NCI-H2029 (cell line): ENCODE data around the gene DUS3L.

Experiments used
- DNase-seq: peaks from one replicate; lab custom pipeline; 2025; lab: John Stamatoyannopoulos, UW

DUS3L gene

DNA sequence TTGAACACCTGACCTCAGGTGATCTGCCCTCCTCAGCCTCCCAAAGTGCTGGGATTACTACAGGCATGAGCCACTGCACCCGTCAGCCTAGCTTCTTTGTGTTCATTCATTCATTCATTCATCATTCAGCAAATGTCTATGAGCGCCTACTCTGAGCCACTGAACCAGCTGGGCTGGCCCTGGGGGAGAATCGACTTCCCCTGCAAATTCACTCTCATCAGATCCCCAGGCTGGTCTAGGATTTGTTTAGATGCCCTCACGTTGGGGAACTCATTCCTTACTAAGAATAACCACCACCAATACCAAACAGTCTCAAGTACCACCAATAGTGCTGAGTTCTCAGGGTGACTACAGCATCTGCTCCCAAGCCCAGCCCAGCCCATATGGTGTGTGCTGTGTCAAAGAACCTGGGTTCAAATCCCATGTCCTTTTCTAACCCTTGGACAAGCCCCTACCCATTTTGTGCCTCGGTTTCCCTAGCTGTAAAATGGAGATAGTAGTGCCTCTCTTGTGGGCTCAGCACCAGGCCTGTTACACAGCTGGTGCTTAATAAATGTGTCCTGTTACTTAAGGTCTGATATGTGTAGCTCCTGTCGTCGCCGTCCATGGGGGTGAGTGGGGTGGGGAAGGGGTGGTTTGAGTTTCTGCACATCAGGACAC, 30.7 kb upstream of the DUS3L start:
- DNase-seq = no peak

GRCh38 chr19:5820785-5821184, 29.8 kb upstream of the DUS3L start:
- no peak for DNase-seq

- DNase-seq = no peak
These were observed 27.6 kb upstream of the DUS3L start for GRCh38 chr19:5818594-5818993.

- no peak for DNase-seq
These were observed 26.3 kb upstream of the DUS3L start for GRCh38 chr19:5817218-5817617.

DNA sequence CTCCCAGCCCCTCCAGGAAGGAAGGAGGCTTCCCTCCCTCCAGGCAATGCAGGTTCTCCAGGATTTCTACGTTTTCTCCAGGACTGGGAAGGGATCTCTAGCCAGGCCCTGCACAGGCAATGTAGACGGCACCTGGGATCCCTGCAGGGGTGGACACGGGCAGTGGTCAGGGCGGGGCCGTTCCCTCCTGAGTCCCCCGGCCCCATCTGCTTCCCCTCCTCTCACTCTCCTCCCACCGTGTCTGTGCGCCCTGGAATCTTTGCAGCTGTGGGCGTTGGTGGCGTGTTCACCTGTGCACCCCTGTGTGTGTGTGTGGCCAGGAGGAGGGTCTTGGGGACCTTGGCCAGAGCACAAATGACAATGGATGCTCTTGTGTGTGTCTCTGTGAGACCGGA, 23.9 kb upstream of the DUS3L start:
- DNase-seq = no peak

GRCh38 chr19:5814123-5814851, 23.3 kb upstream of the DUS3L start:
- no peak for DNase-seq

DNA sequence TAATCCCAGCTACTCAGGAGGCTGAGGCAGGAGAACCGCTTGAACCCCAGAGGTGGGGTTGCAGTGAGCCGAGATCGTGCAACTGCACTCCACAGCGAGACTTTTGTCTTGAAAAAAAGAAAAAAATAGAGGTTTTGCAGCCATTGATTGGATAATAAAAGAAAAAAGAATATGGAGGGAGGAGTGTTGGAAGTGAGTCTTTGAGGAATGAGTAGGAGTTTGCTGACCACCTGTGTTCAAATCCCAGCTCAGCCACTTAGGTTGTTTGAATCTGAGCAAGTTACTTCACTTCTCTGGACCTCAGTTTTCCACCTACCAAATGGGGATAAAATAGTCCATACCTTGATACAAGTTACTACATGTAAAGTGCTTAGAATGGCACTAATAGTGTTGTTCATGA, 20.2 kb upstream of the DUS3L start:
- DNase-seq = no peak

- DNase-seq = no peak
These were observed 18.5 kb upstream of the DUS3L start for GRCh38 chr19:5809469-5809868.

DNA sequence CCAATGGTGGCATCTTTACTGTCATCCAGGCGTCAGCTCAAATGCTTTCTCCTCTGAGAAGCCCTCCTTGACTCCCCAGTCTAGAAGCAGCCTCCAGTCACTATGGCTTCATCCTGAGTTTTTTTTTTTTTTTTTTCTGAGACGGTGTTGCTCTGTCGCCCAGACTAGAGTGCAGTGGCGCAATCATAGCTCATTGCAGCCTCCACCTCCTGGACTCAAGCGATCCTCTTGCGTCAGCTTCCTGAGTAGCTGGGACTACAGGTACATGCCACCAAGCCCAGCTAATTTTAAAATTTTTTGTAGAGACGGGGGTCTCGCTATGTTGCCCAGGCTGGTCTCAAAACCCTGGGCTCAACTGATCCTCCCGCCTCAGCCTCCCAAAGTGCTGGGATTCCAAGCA, 18.1 kb upstream of the DUS3L start:
- DNase-seq = no peak

DNA sequence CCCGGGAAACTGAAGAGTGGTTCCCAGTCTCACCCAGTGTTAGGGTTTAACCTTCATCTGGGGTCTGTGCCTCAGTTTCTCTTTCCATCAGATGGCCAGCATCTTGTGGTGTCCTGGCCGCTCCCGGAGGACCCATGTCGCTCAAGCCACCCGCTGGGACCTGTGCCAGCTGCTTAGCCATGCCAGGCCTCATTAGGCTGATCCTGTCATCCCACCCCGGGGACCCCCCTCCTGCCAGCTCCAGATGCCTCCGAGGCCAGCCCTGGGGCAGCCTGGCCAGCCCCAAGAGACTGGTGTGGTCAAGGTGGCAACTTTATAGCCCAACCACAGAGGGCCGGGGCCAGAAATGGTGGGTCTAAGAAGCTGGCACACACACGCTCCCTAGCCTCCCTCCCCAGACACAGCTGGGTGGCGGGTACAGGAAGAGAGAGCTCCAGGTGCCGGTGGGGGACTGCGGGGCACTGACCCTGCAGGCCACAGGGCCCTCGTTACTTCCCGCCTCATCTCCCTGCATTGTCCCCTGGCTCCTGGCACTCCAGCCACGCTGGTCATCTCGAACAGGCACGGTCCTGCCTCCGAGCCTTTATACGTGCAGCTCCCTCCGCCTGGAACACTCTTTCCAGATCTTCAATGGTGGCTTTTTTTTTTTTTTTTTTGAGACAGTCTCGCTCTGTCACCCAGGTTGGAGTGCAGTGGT, 17.3 kb upstream of the DUS3L start:
- DNase-seq = no peak

- no peak for DNase-seq
These were observed 15.9 kb upstream of the DUS3L start for GRCh38 chr19:5806905-5807304.

DNA sequence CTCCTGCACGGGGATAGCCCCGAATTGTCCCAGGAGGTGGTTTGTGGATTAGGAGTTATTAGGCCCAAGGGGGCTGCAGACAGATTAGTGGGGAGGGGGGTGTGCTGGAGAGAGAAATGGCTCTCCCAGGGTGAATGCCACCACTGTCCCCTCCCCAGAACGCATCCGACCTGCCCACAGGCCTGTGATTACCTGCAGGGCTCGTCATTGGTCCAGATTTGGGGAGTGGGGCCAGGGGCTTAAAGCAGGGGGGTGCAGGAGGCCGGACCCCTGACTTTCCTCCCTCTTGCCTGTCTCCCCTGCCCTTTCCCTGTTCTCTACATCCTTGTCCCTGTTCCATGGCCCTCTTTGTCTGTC, 15.1 kb upstream of the DUS3L start:
- DNase-seq = no peak

DNA sequence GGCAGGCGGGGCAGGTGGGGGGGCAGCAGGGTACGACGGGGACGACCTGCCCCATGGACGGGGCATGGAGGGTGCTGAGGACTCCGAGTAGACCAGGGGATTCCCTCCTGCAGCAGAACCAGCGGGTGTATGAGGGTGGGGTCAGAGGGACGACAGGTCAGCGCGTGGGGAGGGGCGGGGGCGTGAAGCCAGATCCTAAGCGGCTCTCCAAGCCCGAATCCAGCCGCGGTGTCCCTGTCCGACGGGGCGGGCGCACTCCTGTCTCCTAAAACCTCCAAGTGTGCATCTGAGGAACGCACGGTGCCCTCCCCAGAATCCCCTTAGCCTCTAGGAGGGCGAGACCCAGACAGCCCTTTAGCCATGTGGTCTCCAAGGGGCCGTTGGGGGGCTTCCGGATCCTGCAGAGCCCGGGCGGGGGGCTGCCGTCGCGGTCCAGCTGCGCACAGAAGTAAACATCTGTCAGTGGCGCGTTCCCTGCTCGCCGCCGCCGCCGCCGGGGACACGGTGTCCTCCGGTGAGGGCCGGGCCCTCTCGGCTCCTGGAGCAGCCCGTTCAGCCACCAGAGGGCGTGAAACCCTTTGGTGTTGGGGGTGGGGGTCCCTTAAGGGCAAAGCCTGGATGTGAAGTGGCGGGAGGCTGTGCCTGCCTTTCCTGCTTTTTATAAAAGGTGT, 14.6 kb upstream of the DUS3L start:
- peak; percentile 77 for DNase-seq

GRCh38 chr19:5804516-5805461, 13.8 kb upstream of the DUS3L start, which contains the start of gene NRTN:
TSS of gene NRTN (plus strand) at chr19:5805067. CDS start at chr19:5824166, 19,099 bp downstream.
- peak; percentile 62 for DNase-seq

DNA sequence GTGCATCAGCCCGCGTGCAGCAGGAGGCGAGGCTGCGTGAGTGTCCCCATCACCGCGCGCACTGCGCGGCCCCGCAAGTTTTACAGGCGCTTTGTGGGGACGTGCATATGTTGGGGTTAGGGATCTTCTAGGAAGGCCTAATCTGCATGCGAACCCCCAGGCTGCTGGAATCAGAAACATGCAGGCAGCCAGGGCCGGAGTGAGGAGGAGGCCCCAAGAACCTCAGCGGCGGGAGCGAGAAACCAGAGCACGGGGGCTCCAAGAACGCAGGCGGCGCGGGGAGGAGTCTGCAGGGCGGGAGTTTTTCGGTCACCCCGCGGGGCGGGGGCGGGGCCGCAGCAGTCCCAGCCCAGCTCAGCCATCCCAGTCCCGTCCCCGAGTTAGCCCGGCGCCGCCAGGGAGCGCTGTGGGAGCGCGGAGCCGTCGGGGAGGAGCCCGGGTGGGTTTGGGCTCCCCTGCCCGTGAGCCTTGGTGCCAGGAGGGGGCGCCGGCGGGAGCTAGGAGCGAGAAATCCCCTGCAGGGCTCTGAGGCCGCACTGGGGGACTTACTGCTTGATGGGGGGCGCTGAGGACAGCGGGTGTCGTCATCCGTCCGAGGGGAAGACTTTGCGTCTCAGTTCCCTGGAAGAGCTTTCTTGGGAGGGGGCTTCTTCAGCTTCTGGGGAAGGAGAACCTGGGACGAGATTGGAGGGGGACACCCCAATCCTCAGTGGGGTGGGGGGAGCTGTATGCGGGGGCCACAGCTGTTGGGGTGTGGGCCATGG, 13.0 kb upstream of the DUS3L start:
- DNase-seq = peak; percentile 86

GRCh38 chr19:5803441-5803751, 12.4 kb upstream of the DUS3L start:
- DNase-seq = no peak

DNA sequence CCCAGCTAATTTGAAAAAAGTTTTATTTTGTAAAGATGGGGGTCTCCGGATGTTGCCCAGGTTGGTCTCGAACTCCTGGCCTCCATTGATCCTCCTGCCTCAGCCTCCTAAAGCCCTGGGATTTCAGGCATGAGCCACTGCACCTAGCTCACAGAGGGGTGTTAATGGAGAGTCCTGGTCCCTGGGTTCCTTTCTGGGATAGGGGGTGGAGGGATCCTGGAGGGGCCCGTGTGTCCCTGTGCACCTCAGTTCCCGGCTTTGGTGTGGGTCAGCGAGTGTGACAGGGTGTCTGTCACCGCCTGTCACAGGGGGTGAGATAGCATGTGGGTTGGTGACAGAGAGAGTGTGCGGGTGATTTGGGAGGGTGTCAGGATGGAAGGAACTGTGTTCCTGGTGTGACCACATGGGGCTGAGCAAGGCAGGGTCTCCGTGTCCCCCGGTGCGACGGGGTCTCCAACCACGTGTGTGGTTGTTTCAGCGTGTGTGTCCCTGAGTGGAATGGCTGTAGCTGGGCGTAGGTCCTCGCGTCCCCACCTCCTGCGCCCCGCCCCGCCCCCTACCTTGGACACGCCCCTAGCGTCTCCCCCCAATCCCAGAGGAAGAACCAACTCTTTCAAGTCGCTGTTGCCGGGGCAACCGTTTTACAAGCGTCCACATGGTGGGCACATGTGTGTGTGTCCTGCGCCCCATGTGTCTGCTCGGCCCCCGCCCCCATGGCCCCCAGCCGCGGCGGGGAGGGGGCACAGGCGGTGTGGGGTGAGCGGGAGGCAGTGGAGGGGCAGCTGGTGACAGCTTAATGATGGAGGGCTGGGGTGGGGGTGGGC, 11.0 kb upstream of the DUS3L start:
- no peak for DNase-seq

GRCh38 chr19:5800361-5801270, 9.7 kb upstream of the DUS3L start:
- DNase-seq = no peak
